Neural cell (in vitro differentiated cells): ENCODE data around the gene ITIH4. TPM values are rescaled to one million over a fixed set of nuclear protein-coding genes. Genes with fewer than 3 reads are reported as not detected.

Experiments used
- H2AFZ ChIP-seq: fragments of 200-600, 300-800 bp; sonication (generic), shearing (Covaris generic); 2 replicates; pipeline ENCODE4 v1.6.0; 2014; ENCODE audit warnings: low read depth, mild to moderate bottlenecking, antibody characterized with exemption, low read length, moderate library complexity
- H3F3A ChIP-seq: fragments of 200-600 bp; shearing (Covaris generic); 2 replicates; pipeline ENCODE4 v1.6.1; 2016; ENCODE audit warnings: mild to moderate bottlenecking, moderate library complexity, mixed read lengths, antibody characterized with exemption, low read length; ENCODE audit not compliant: insufficient read depth, poor library complexity, severe bottlenecking
- H3K27ac ChIP-seq: fragments of 200-600, 300-800 bp; sonication (generic), shearing (Covaris generic); 2 replicates; pipeline ENCODE4 v1.5.1; 2014; ENCODE audit warnings: mild to moderate bottlenecking, low read length, moderate library complexity
- H3K27me3 ChIP-seq: fragments of 300-800, 200-600 bp; sonication (generic), shearing (Covaris generic); 2 replicates; pipeline ENCODE4 v1.6.0; 2014; ENCODE audit warnings: mild to moderate bottlenecking, low read depth, low read length, moderate library complexity; ENCODE audit not compliant: insufficient read depth
- H3K36me3 ChIP-seq: fragments of 300-800, 200-600 bp; sonication (generic), shearing (Covaris generic); 2 replicates; pipeline ENCODE4 v1.5.1; 2014; ENCODE audit warnings: mild to moderate bottlenecking, antibody characterized with exemption, low read length, moderate library complexity; ENCODE audit not compliant: insufficient read depth
- H3K4me2 ChIP-seq: fragments of 300-800, 200-600 bp; sonication (generic), shearing (Covaris generic); 2 replicates; pipeline ENCODE4 v1.6.0; 2014; ENCODE audit warnings: mild to moderate bottlenecking, low read length
- H3K4me3 ChIP-seq: fragments of 300-800, 200-600 bp; sonication (generic), shearing (Covaris generic); 2 replicates; pipeline ENCODE4 v1.5.1; 2014; ENCODE audit warnings: mild to moderate bottlenecking, low read length, moderate library complexity
- H3K79me2 ChIP-seq: fragments of 200-600 bp; shearing (Covaris generic); replicated peaks from 2 replicates; pipeline ENCODE4 v1.6.0; 2014; ENCODE audit warnings: mild to moderate bottlenecking, low read length, moderate library complexity; ENCODE audit not compliant: insufficient read depth
- H3K9ac ChIP-seq: fragments of 300-800, 200-600 bp; sonication (generic), shearing (Covaris generic); 2 replicates; pipeline ENCODE4 v1.6.1; 2016; ENCODE audit warnings: mild to moderate bottlenecking, low read length, mixed read lengths
- H3K9me2 ChIP-seq: fragments of 200-600 bp; shearing (Covaris generic); 2 replicates; pipeline ENCODE4 v1.6.1; 2016; ENCODE audit warnings: mild to moderate bottlenecking, low read length, mixed read lengths; ENCODE audit not compliant: insufficient read depth
- H3K9me3 ChIP-seq: fragments of 200-600, 300-800 bp; sonication (generic), shearing (Covaris generic); 2 replicates; pipeline ENCODE4 v1.6.1; 2016; ENCODE audit warnings: mild to moderate bottlenecking, mixed run types, low read length, moderate library complexity, mixed read lengths
- H4K20me1 ChIP-seq: fragments of 200-600 bp; shearing (Covaris generic); 2 replicates; pipeline ENCODE4 v1.6.1; 2016; ENCODE audit warnings: mild to moderate bottlenecking, mixed run types; ENCODE audit not compliant: insufficient read depth
- CTCF ChIP-seq: fragments of 450-650 bp; IDR thresholded peaks from 2 replicates; pipeline ENCODE4 v1.5.1; 2014; ENCODE audit warnings: antibody characterized with exemption, mild to moderate bottlenecking, moderate library complexity; ENCODE audit not compliant: poor library complexity, severe bottlenecking
- EP300 ChIP-seq: fragments of 450-650 bp; conservative IDR thresholded peaks from 2 replicates; pipeline ENCODE4 v1.6.1; 2014; ENCODE audit warnings: antibody characterized with exemption, mild to moderate bottlenecking, moderate library complexity; ENCODE audit not compliant: poor library complexity, severe bottlenecking
- EZH2 ChIP-seq: fragments of 200-600, 300-800 bp; shearing (Covaris generic), sonication (generic); IDR thresholded peaks from 2 replicates; pipeline ENCODE4 v1.6.1; 2014; ENCODE audit warnings: antibody characterized with exemption, low read length, borderline replicate concordance, mild to moderate bottlenecking; ENCODE audit not compliant: insufficient read depth, poor library complexity, severe bottlenecking
- MXI1 ChIP-seq: fragments of 450-650 bp; conservative IDR thresholded peaks from 2 replicates; pipeline ENCODE4 v1.6.1; 2014; ENCODE audit warnings: antibody characterized with exemption, mild to moderate bottlenecking; ENCODE audit not compliant: poor library complexity, severe bottlenecking
- POLR2AphosphoS5 ChIP-seq: IDR thresholded peaks from 2 replicates; pipeline ENCODE4 v1.6.1; 2012
- RAD21 ChIP-seq: fragments of 450-650 bp; conservative IDR thresholded peaks from 2 replicates; pipeline ENCODE4 v1.6.1; 2014; ENCODE audit warnings: antibody characterized with exemption, mild to moderate bottlenecking, moderate library complexity
- REST ChIP-seq: IDR thresholded peaks from 2 replicates; pipeline ENCODE4 v1.6.1; 2012; ENCODE audit warnings: borderline replicate concordance
- SMC3 ChIP-seq: fragments of 450-650 bp; conservative IDR thresholded peaks from 2 replicates; pipeline ENCODE4 v1.6.1; 2014; ENCODE audit warnings: antibody characterized with exemption, mild to moderate bottlenecking, moderate library complexity; ENCODE audit not compliant: poor library complexity
- TAF1 ChIP-seq: IDR thresholded peaks from 2 replicates; pipeline ENCODE4 v1.6.1; 2012; ENCODE audit warnings: low read depth
- polyA plus RNA-seq: library from polyadenylated mRNA; depleted of rRNA; stranded (reverse); fragments of >200 nt; gene quantifications from 2 replicates; pipeline ENCODE4 v1.2.3, GENCODE V29; 2014

The ITIH4 gene
- polyA plus RNA-seq, 1 donor from 2014 or later, result 16.3 TPM

GRCh38 chr3:52843881-52844280 is 13.4 kb upstream of the ITIH4 start:
- TF ChIP-seq RAD21 (no peak), MXI1 (no peak), EP300 (no peak), CTCF (no peak), TAF1 (no peak), POLR2AphosphoS5 (no peak), EZH2 (no peak), REST (no peak), SMC3 (no peak)
- Histone ChIP-seq H3K27ac (no peak overlapping the region), H4K20me1 (no peaks in the 10 kb centered on the region), H3K4me2 (no peak overlapping the region), H3K9ac (no peak overlapping the region), H3K79me2 (no peaks in the 10 kb centered on the region), H3K36me3 (no peaks in the 10 kb centered on the region), H2AFZ (no peak overlapping the region), H3K9me3 (no peaks in the 10 kb centered on the region), H3K27me3 (no peaks in the 10 kb centered on the region), H3K4me3 (no peak overlapping the region), H3F3A (no peaks in the 10 kb centered on the region), H3K9me2 (no peaks in the 10 kb centered on the region)

- no peak overlapping the region for H3K4me3 ChIP-seq
- H3K9me2 ChIP-seq, result no peaks in the 10 kb centered on the region
- H3K9me3 ChIP-seq, result no peaks in the 10 kb centered on the region
- no peak for TF ChIP-seq RAD21
- no peak for TF ChIP-seq POLR2AphosphoS5
- no peak for TF ChIP-seq EP300
- no peak for TF ChIP-seq MXI1
- no peak overlapping the region for H3K9ac ChIP-seq
- no peaks in the 10 kb centered on the region for H3K36me3 ChIP-seq
- H3K27ac ChIP-seq, result no peak overlapping the region
- H3K79me2 ChIP-seq, result no peaks in the 10 kb centered on the region
- H2AFZ ChIP-seq, result no peak overlapping the region
- no peaks in the 10 kb centered on the region for H3F3A ChIP-seq
- H4K20me1 ChIP-seq, result no peaks in the 10 kb centered on the region
- no peak overlapping the region for H3K4me2 ChIP-seq
- H3K27me3 ChIP-seq, result no peaks in the 10 kb centered on the region
Observed at GRCh38 chr3:52843108-52843865, 12.8 kb upstream of the ITIH4 start.
